ENCODE measurements around the gene MCTP1. TPM values are rescaled to one million over a fixed set of nuclear protein-coding genes. Genes with fewer than 3 reads are reported as not detected.

MCTP1 gene
- total RNA-seq, 1 experiment from 2014 or later = 5.6 TPM

DNA sequence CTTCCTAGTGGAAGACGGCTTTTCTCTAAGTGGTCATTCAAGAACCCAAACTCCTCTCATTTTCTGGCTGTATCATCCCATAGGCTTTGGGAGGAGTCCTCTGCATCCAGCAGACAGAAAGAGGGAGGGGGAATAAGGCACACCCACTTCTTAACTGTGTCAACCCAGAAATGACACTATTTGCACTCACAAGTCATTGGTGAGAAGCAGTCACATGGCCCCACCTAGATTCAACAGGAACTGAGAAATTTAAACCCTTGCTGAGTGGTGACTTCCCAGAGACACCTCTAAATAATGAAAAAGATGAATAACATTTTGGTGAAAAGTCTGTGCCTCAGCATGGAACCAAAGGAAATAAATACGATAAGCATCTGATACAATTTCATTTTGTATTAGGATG is 120.0 kb downstream of the MCTP1 start:
- H3K27me3 Mint-ChIP-seq (ENCODE audit: low read depth) = no peaks in the 10 kb centered on the region
- H3K36me3 Mint-ChIP-seq = peaks cover 11% of the 10 kb centered on the region
- ATAC-seq (no peak), DNase-seq (ENCODE audit: low spot score) (no peak)
- H3K4me1 Mint-ChIP-seq = no peaks in the 10 kb centered on the region
- peaks cover 22% of the 10 kb centered on the region for H3K9me3 Mint-ChIP-seq
- H3K4me3 Mint-ChIP-seq = no peak overlapping the region
- CTCF ChIA-PET = no interaction called here
- TF ChIP-seq, protein P1, sequence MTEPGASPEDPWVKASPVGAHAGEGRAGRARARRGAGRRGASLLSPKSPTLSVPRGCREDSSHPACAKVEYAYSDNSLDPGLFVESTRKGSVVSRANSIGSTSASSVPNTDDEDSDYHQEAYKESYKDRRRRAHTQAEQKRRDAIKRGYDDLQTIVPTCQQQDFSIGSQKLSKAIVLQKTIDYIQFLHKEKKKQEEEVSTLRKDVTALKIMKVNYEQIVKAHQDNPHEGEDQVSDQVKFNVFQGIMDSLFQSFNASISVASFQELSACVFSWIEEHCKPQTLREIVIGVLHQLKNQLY (CRISPR knock-in tag; IDR thresholded peaks at IDR 0.05) = no peak
- TF ChIP-seq, protein P2, sequence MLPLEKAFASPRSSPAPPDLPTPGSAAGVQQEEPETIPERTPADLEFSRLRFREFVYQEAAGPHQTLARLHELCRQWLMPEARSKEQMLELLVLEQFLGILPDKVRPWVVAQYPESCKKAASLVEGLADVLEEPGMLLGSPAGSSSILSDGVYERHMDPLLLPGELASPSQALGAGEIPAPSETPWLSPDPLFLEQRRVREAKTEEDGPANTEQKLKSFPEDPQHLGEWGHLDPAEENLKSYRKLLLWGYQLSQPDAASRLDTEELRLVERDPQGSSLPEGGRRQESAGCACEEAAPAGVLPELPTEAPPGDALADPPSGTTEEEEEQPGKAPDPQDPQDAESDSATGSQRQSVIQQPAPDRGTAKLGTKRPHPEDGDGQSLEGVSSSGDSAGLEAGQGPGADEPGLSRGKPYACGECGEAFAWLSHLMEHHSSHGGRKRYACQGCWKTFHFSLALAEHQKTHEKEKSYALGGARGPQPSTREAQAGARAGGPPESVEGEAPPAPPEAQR (CRISPR knock-in tag; IDR thresholded peaks at IDR 0.05) = no peak
- no peak for TF ChIP-seq ETV6 (CRISPR knock-in tag; IDR thresholded peaks at IDR 0.05)
- H3K27ac Mint-ChIP-seq = no peak overlapping the region
- POLR2A ChIA-PET = no interaction called here

DNA sequence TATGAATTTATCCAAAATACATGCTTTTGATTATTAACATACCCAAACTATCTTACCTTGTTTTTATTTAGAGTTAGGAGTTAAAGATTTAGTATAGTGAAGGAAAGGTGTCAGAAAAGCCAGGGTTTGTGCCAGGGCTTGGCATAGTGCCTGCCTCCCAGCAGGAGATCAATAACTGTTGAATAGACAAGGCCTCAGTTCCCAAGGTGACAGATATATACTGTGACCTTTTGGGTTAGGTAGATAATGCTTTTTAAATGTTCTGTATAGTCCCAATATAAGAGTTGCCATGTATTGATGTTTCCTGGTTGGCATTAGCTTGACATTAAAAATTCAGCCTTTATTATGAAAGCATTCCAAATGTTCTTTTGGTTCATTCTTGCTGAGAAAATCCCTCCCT is 121.8 kb downstream of the MCTP1 start:
- H3K27me3 Mint-ChIP-seq (ENCODE audit: low read depth) = no peaks in the 10 kb centered on the region
- ChIA-PET POLR2A (no interaction called here), CTCF (no interaction called here)
- H3K27ac Mint-ChIP-seq = no peak overlapping the region
- peaks cover under 1% of the 10 kb centered on the region; the same call in 1 of the 2 replicates for H3K36me3 Mint-ChIP-seq
- DNase-seq (ENCODE audit: low spot score) (no peak), ATAC-seq (no peak)
- H3K4me1 Mint-ChIP-seq = no peaks in the 10 kb centered on the region
- TF ChIP-seq, protein P3, sequence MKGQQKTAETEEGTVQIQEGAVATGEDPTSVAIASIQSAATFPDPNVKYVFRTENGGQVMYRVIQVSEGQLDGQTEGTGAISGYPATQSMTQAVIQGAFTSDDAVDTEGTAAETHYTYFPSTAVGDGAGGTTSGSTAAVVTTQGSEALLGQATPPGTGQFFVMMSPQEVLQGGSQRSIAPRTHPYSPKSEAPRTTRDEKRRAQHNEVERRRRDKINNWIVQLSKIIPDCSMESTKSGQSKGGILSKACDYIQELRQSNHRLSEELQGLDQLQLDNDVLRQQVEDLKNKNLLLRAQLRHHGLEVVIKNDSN (CRISPR knock-in tag; IDR thresholded peaks at IDR 0.05) = no peak
- TF ChIP-seq, protein P1 (CRISPR knock-in tag; IDR thresholded peaks at IDR 0.05) = no peak
- TF ChIP-seq PRDM15 (CRISPR knock-in tag; IDR thresholded peaks at IDR 0.05) = no peak
- TF ChIP-seq ZNF396 (CRISPR knock-in tag; IDR thresholded peaks at IDR 0.05; ENCODE audit: borderline replicate concordance) = no peak
- no peak for TF ChIP-seq ETV6 (CRISPR knock-in tag; IDR thresholded peaks at IDR 0.05)
- peaks cover 11% of the 10 kb centered on the region for H3K9me3 Mint-ChIP-seq
- H3K4me3 Mint-ChIP-seq = no peak overlapping the region

- peaks cover 7% of the 10 kb centered on the region for H3K9me3 Mint-ChIP-seq
- CTCF ChIA-PET = interaction anchor here (0.7 kb wide), 1 partner anchor 194 kb away, joined by 3 read pairs; no protein-coding TSS in a partner anchor
Measured at GRCh38 chr5:95162231-95162992, 122.5 kb downstream of the MCTP1 start.

More at GRCh38 chr5:95162231-95162992, 122.5 kb downstream of the MCTP1 start:
- H3K27ac Mint-ChIP-seq = no peak overlapping the region
- no peak overlapping the region for H3K4me3 Mint-ChIP-seq
- no peaks in the 10 kb centered on the region for H3K36me3 Mint-ChIP-seq
- POLR2A ChIA-PET = no interaction called here
- TF ChIP-seq ZNF416 (CRISPR knock-in tag; IDR thresholded peaks at IDR 0.05) = no peak
- no peak for TF ChIP-seq E2F5 (CRISPR knock-in tag; IDR thresholded peaks at IDR 0.05)
- no peak for TF ChIP-seq IRF1 (CRISPR knock-in tag; IDR thresholded peaks at IDR 0.05)
- TF ChIP-seq SMAD3 (CRISPR knock-in tag; IDR thresholded peaks at IDR 0.05; ENCODE audit: borderline replicate concordance) = no peak
- no peak for TF ChIP-seq ZBTB43 (CRISPR knock-in tag; IDR thresholded peaks at IDR 0.05)
- TF ChIP-seq ZNF317 (CRISPR knock-in tag; IDR thresholded peaks at IDR 0.05; ENCODE audit: borderline replicate concordance, low read depth) = no peak
- TF ChIP-seq OVOL2 (CRISPR knock-in tag; IDR thresholded peaks at IDR 0.05; ENCODE audit: borderline replicate concordance) = no peak
- no peak for TF ChIP-seq SP1 (CRISPR knock-in tag; conservative IDR thresholded peaks at IDR 0.05)
- TF ChIP-seq ZNF138 (CRISPR knock-in tag; conservative IDR thresholded peaks at IDR 0.05) = no peak
- H3K27me3 Mint-ChIP-seq (ENCODE audit: low read depth) = no peaks in the 10 kb centered on the region
- ATAC-seq = no peak
- DNase-seq (ENCODE audit: low spot score) = no peak
- no peaks in the 10 kb centered on the region for H3K4me1 Mint-ChIP-seq

Measured in WTC11 (cell line).